Endothelial cell of umbilical vein (primary cell): ENCODE data around the gene METTL25. TPM values are rescaled to one million over a fixed set of nuclear protein-coding genes. Genes with fewer than 3 reads are reported as not detected.

Experiments used
- BruUV-seq: library from RNA; stranded (reverse); fragments of 400-500 nt; replicated peaks from 2 replicates; lab custom pipeline; 2021; lab: Mats Ljungman, UMichigan
- CTCF ChIA-PET: fragments of 300-600, 350-600 bp; sonication (Branson Sonifier 250); formaldehyde crosslinking; loops from one replicate; lab custom pipeline; 2021; ENCODE audit warnings: antibody characterized with exemption, inconsistent platforms; lab: Charles Lee
- POLR2A ChIA-PET: fragments of 300-600, 350-600 bp; sonication (Branson Sonifier 250); formaldehyde crosslinking; loops from one replicate; lab custom pipeline; 2021; ENCODE audit warnings: antibody characterized with exemption, inconsistent platforms; lab: Charles Lee
- DNase-seq: peaks from one replicate; pipeline ENCODE4 v3.0.0-alpha.2; 2011; ENCODE audit warnings: low read depth, low spot score
- FAIRE-seq: peaks from 2 replicates; lab custom pipeline; 2011; peaks lifted over from hg19 to GRCh38; lab: Jason Lieb, UNC
- H2AFZ ChIP-seq: 2 replicates; pipeline ENCODE4 v1.6.0; 2012; ENCODE audit warnings: low read depth, low read length, control low read depth, inconsistent platforms
- H3K27ac ChIP-seq: 2 replicates; pipeline ENCODE4 v1.5.1; 2011; ENCODE audit warnings: low read depth, mild to moderate bottlenecking, control low read depth, low read length, moderate library complexity; ENCODE audit not compliant: insufficient read depth
- H3K27me3 ChIP-seq, 2 experiments: 2 replicates each; pipeline versions ENCODE4 v1.6.0 to v1.6.1; 2011; ENCODE audit warnings: low read length in 2 of 2, mixed read lengths in 1 of 2; ENCODE audit not compliant: control insufficient read depth in 2 of 2, insufficient read depth in 2 of 2
- H3K36me3 ChIP-seq, 2 experiments: 2 replicates in 1 of 2; 3 replicates in 1 of 2; pipeline ENCODE4 v1.5.1; 2011; ENCODE audit warnings: low read length in 2 of 2, mild to moderate bottlenecking in 1 of 2, moderate library complexity in 1 of 2; ENCODE audit not compliant: control insufficient read depth in 2 of 2, insufficient read depth in 2 of 2; ENCODE audit errors: extremely low read depth in 1 of 2
- H3K4me1 ChIP-seq: 3 replicates; pipeline ENCODE4 v1.5.1; 2011; ENCODE audit warnings: mild to moderate bottlenecking, low read length; ENCODE audit not compliant: control insufficient read depth, insufficient read depth; ENCODE audit errors: extremely low read depth
- H3K4me2 ChIP-seq: 2 replicates; pipeline ENCODE4 v1.6.1; 2011; ENCODE audit warnings: low read length, control low read depth, mixed read lengths; ENCODE audit not compliant: insufficient read depth
- H3K4me3 ChIP-seq, 3 experiments: fragments of 200-600 bp in 1 of 3; sonication (generic), shearing (Covaris generic) in 1 of 3; replicated peaks in 1 of 3; 2 replicates each; pipeline ENCODE4 v1.5.1; 2011 to 2016; ENCODE audit warnings: control low read depth in 3 of 3, low read length in 3 of 3, mild to moderate bottlenecking in 2 of 3, inconsistent platforms in 1 of 3, low read depth in 1 of 3, moderate library complexity in 1 of 3; ENCODE audit not compliant: insufficient read depth in 1 of 3
- H3K79me2 ChIP-seq: 2 replicates; pipeline ENCODE4 v1.6.0; 2012; ENCODE audit warnings: low read length, inconsistent platforms; ENCODE audit not compliant: control insufficient read depth, insufficient read depth
- H3K9ac ChIP-seq: replicated peaks from 2 replicates; pipeline ENCODE3; 2011; ENCODE audit warnings: low read length, control low read depth; ENCODE audit not compliant: insufficient read depth; ENCODE audit errors: extremely low read depth
- H3K9me1 ChIP-seq: replicated peaks from 3 replicates; pipeline ENCODE4 v1.6.0; 2011; ENCODE audit warnings: mild to moderate bottlenecking, low read length; ENCODE audit not compliant: control insufficient read depth, insufficient read depth; ENCODE audit errors: extremely low read depth
- H3K9me3 ChIP-seq: replicated peaks from 2 replicates; pipeline ENCODE4 v1.5.1; 2012; ENCODE audit warnings: low read length, inconsistent platforms; ENCODE audit not compliant: control insufficient read depth, insufficient read depth
- H4K20me1 ChIP-seq: replicated peaks from 2 replicates; pipeline ENCODE3; 2011; ENCODE audit warnings: mild to moderate bottlenecking, low read length; ENCODE audit not compliant: control insufficient read depth, insufficient read depth; ENCODE audit errors: extremely low read depth
- CTCF ChIP-seq, 2 donors: IDR thresholded peaks; 1 replicate in 1 of 2; 2 replicates in 1 of 2; pipeline ENCODE4 v1.5.1; 2011; ENCODE audit warnings: low read length in 2 of 2, mild to moderate bottlenecking in 2 of 2, moderate library complexity in 2 of 2, control low read depth in 1 of 2, inconsistent platforms in 1 of 2, low read depth in 1 of 2; ENCODE audit not compliant: insufficient read depth in 1 of 2; ENCODE audit errors: extremely low read depth in 1 of 2
- EZH2 ChIP-seq: IDR thresholded peaks from 2 replicates; pipeline ENCODE4 v1.6.1; 2012; ENCODE audit warnings: borderline replicate concordance, low read depth, mild to moderate bottlenecking, moderate library complexity, low read length, inconsistent platforms; ENCODE audit not compliant: severe bottlenecking
- FOS ChIP-seq: IDR thresholded peaks from 2 replicates; pipeline ENCODE4 v1.6.1; 2011; ENCODE audit warnings: mild to moderate bottlenecking, low read length, moderate library complexity, borderline replicate concordance; ENCODE audit not compliant: insufficient read depth
- GATA2 ChIP-seq: IDR thresholded peaks from 2 replicates; pipeline ENCODE4 v1.7.0; 2011; ENCODE audit warnings: low read depth, mild to moderate bottlenecking, moderate library complexity, mixed read lengths, low read length; ENCODE audit not compliant: insufficient read length, insufficient read depth
- MAX ChIP-seq: IDR thresholded peaks from 2 replicates; pipeline ENCODE4 v1.6.1; 2011; ENCODE audit not compliant: insufficient read depth, insufficient read length
- MYC ChIP-seq: IDR thresholded peaks from one replicate; pipeline ENCODE4 v1.6.1; 2011; ENCODE audit warnings: mild to moderate bottlenecking, low read depth, low read length
- POLR2A ChIP-seq: IDR thresholded peaks from 2 replicates; pipeline ENCODE4 v1.6.1; 2012; ENCODE audit warnings: low read depth, mild to moderate bottlenecking, control low read depth, low read length
- POLR2AphosphoS5 ChIP-seq: IDR thresholded peaks from 2 replicates; pipeline ENCODE4 v1.6.1; 2012; ENCODE audit warnings: low read depth, mild to moderate bottlenecking, control low read depth, low read length, moderate library complexity; ENCODE audit not compliant: insufficient read depth
- dilution Hi-C: fragments of 300-500 bp; cut with MboI; formaldehyde crosslinking; loops from one replicate; pipeline ENCODE4 v1.15.0; 2019; ENCODE audit warnings: low sequenced_read_pairs; ENCODE audit not compliant: extremely low pct_ligation_motif_present
- intact Hi-C: fragments of 100-400 bp; cut with micrococcal nuclease; formaldehyde crosslinking; loops from one replicate; pipeline ENCODE4 v1.10.0; 2022
- polyA plus RNA-seq, 4 experiments: library from polyadenylated mRNA; depleted of rRNA in 3 of 4; stranded (reverse) in 3 of 4; unstranded in 1 of 4; fragments of >200 nt; gene quantifications; 2 replicates each; pipeline versions ENCODE4 v1.2.1 to v1.2.3, GENCODE V29; 2011 to 2012; ENCODE audit warnings: missing spikeins in 1 of 4
- total RNA-seq: library from RNA; stranded (reverse); gene quantifications from 2 replicates; pipeline ENCODE4 v1.2.3, GENCODE V29; 2021

The METTL25 gene
- total and polyA plus RNA-seq, 2 donors (not counting 3 experiments of a cell fraction or from before 2014, with no cell fraction given) = 6.5 to 8.5 TPM

GRCh38 chr12:82326905-82327503 lies 31.3 kb upstream of the METTL25 start:
- H2AFZ ChIP-seq = no peak overlapping the region
- H3K27ac ChIP-seq = no peak overlapping the region
- H3K4me1 ChIP-seq = no peaks in the 10 kb centered on the region
- intact Hi-C loops = loop anchor here (1.0 kb wide), 1 partner anchor 683 kb away; no protein-coding TSS in a partner anchor
- no peaks in the 10 kb centered on the region for H3K9me1 ChIP-seq
- no peaks in the 10 kb centered on the region for H3K9me3 ChIP-seq
- no peaks in the 10 kb centered on the region for H4K20me1 ChIP-seq
- H3K79me2 ChIP-seq = no peaks in the 10 kb centered on the region
- no TSS peak for BruUV-seq
- H3K9ac ChIP-seq = no peak overlapping the region
- FAIRE-seq (peak; percentile 21), DNase-seq (peak; percentile 28)
- TF ChIP-seq EZH2 = no peak
- TF ChIP-seq CTCF (IDR thresholded peaks at IDR 0.05; ENCODE audit: extremely low read depth in 1 of 2, insufficient read depth in 1 of 2, low read depth in 1 of 2, low read length in 2 of 2) = peak; percentile 14 to 24
- dilution Hi-C loops = no loop called here
- no peak overlapping the region for H3K4me2 ChIP-seq
- CTCF ChIA-PET = interaction anchor here (1.2 to 4.5 kb wide), 2 partner anchors 13 to 683 kb away, joined by 3 to 23 read pairs; no protein-coding TSS in a partner anchor
- no peak overlapping the region for H3K4me3 ChIP-seq
- H3K36me3 ChIP-seq = no peaks in the 10 kb centered on the region
- POLR2A ChIA-PET = no interaction called here
- H3K27me3 ChIP-seq = no peaks in the 10 kb centered on the region

GRCh38 chr12:82327861-82328260 lies 30.5 kb upstream of the METTL25 start:
- Histone ChIP-seq H3K27me3 (no peaks in the 10 kb centered on the region), H3K9me1 (no peaks in the 10 kb centered on the region), H2AFZ (no peak overlapping the region), H3K4me2 (no peak overlapping the region), H4K20me1 (no peaks in the 10 kb centered on the region), H3K4me1 (no peaks in the 10 kb centered on the region), H3K79me2 (no peaks in the 10 kb centered on the region), H3K9ac (no peak overlapping the region), H3K27ac (no peak overlapping the region), H3K36me3 (no peaks in the 10 kb centered on the region), H3K9me3 (no peaks in the 10 kb centered on the region), H3K4me3 (no peak overlapping the region)
- CTCF ChIA-PET = interaction anchor here (1.2 to 4.5 kb wide), 3 partner anchors 13 to 717 kb away, joined by 3 to 23 read pairs (median 3); no protein-coding TSS in a partner anchor
- intact Hi-C loops (loop anchor here (1.0 kb wide), 1 partner anchor 684 kb away; no protein-coding TSS in a partner anchor), dilution Hi-C loops (no loop called here)
- POLR2A ChIA-PET = no interaction called here
- no peak for TF ChIP-seq CTCF (IDR thresholded peaks at IDR 0.05; ENCODE audit: extremely low read depth in 1 of 2, insufficient read depth in 1 of 2, low read depth in 1 of 2, low read length in 2 of 2)
- no peak for TF ChIP-seq POLR2AphosphoS5
- no peak for TF ChIP-seq EZH2
- no peak for TF ChIP-seq MAX
- TF ChIP-seq GATA2 = no peak
- no peak for TF ChIP-seq MYC
- TF ChIP-seq POLR2A = no peak
- no peak for TF ChIP-seq FOS
- BruUV-seq = no TSS peak
- no peak for DNase-seq
- no peak for FAIRE-seq
